Panc1 (cell line): ENCODE measurements around the gene BEX3. TPM values are rescaled to one million over a fixed set of nuclear protein-coding genes. Genes with fewer than 3 reads are reported as not detected.

Experiments used
- ATAC-seq: fragments of 200-7000 bp; cut with Tn5 transposase; 2 replicates; pipeline ENCODE4 v1.9.1; 2020; ENCODE audit warnings: mild to moderate bottlenecking, moderate library complexity
- BruUV-seq: library from RNA; stranded (reverse); fragments of 400-500 nt; replicated peaks from 2 replicates; lab custom pipeline; 2021; lab: Mats Ljungman, UMichigan
- CTCF ChIA-PET: fragments of 300-600 bp; sonication (Branson Sonifier 250); formaldehyde crosslinking; loops from one replicate; lab custom pipeline; 2022; ENCODE audit warnings: antibody characterized with exemption; lab: Charles Lee
- POLR2A ChIA-PET: fragments of 300-600 bp; sonication (Branson Sonifier 250); formaldehyde crosslinking; loops from one replicate; lab custom pipeline; 2022; ENCODE audit warnings: antibody characterized with exemption; lab: Charles Lee
- DNase-seq: peaks from one replicate; pipeline ENCODE4 v3.0.0-alpha.2; 2010; ENCODE audit warnings: low read depth, low spot score
- H3K27ac ChIP-seq: 2 replicates; pipeline ENCODE4 v1.5.1; 2011; ENCODE audit warnings: mild to moderate bottlenecking, low read length, inconsistent platforms
- H3K27me3 ChIP-seq: fragments of 200-500 bp; sonication (Bioruptor generic); 2 replicates; pipeline ENCODE4 v1.6.0; 2014; ENCODE audit warnings: low read length, inconsistent platforms; ENCODE audit not compliant: control insufficient read depth, insufficient read depth
- H3K36me3 ChIP-seq: fragments of 200-500 bp; sonication (Bioruptor generic); 2 replicates; pipeline ENCODE4 v1.5.1; 2014; ENCODE audit warnings: inconsistent platforms, mild to moderate bottlenecking, low read length, moderate library complexity; ENCODE audit not compliant: control insufficient read depth, insufficient read depth
- H3K4me1 ChIP-seq: 2 replicates; pipeline ENCODE4 v1.5.1; 2011; ENCODE audit warnings: inconsistent platforms, mild to moderate bottlenecking, low read length, moderate library complexity; ENCODE audit not compliant: control insufficient read depth, insufficient read depth
- H3K4me3 ChIP-seq, 2 experiments: 2 replicates each; pipeline ENCODE4 v1.5.1; 2011 to 2012; ENCODE audit warnings: low read depth in 2 of 2, low read length in 2 of 2, mild to moderate bottlenecking in 2 of 2, inconsistent platforms in 1 of 2, moderate library complexity in 1 of 2
- H3K9me3 ChIP-seq: fragments of 200-500 bp; sonication (Bioruptor generic); 2 replicates; pipeline ENCODE4 v1.5.1; 2014; ENCODE audit warnings: low read depth, mild to moderate bottlenecking, inconsistent platforms, low read length, moderate library complexity; ENCODE audit not compliant: control insufficient read depth, insufficient read depth
- POLR2AphosphoS5 ChIP-seq: IDR thresholded peaks from 2 replicates; pipeline ENCODE4 v1.6.1; 2012; ENCODE audit warnings: mild to moderate bottlenecking, low read depth, low read length, moderate library complexity
- SIN3A ChIP-seq: IDR thresholded peaks from 2 replicates; pipeline ENCODE4 v1.6.1; 2012; ENCODE audit warnings: low read depth, mild to moderate bottlenecking, low read length, moderate library complexity, borderline replicate concordance; ENCODE audit not compliant: insufficient read depth
- TCF7L2 ChIP-seq: IDR thresholded peaks from 2 replicates; pipeline ENCODE4 v1.6.1; 2011; ENCODE audit warnings: mild to moderate bottlenecking, low read depth, low read length, inconsistent platforms
- in situ Hi-C: cut with HindIII; loops from 2 replicates; pipeline ENCODE4 v1.10.0; 2016; ENCODE audit warnings: low sequenced_read_pairs, low pct_unique_long_range_greater_than_20kb
- intact Hi-C: fragments of 100-400 bp; cut with micrococcal nuclease; formaldehyde crosslinking; loops from one replicate; pipeline ENCODE4 v1.10.0; 2022; ENCODE audit not compliant: unreplicated experiment
- total RNA-seq: library from RNA; stranded (reverse); gene quantifications from one replicate; pipeline ENCODE4 v1.2.1, GENCODE V29; 2021; ENCODE audit not compliant: unreplicated experiment
- TF ChIP-seq, protein P1 (sequence below), 2 experiments: IDR thresholded peaks; 2 replicates each; pipeline ENCODE4 v1.6.1; 2011 to 2012; ENCODE audit warnings: low read depth in 2 of 2, control low read depth in 1 of 2, low read length in 1 of 2, mild to moderate bottlenecking in 1 of 2, moderate library complexity in 1 of 2; ENCODE audit not compliant: insufficient read depth in 1 of 2
- TF ChIP-seq, protein P2 (sequence below): fragments of 450-650 bp; IDR thresholded peaks from 2 replicates; pipeline ENCODE4 v1.5.1; 2017; ENCODE audit warnings: mild to moderate bottlenecking

The BEX3 gene
- total RNA-seq, 1 experiment from 2014 or later = 59.3 TPM

DNA sequence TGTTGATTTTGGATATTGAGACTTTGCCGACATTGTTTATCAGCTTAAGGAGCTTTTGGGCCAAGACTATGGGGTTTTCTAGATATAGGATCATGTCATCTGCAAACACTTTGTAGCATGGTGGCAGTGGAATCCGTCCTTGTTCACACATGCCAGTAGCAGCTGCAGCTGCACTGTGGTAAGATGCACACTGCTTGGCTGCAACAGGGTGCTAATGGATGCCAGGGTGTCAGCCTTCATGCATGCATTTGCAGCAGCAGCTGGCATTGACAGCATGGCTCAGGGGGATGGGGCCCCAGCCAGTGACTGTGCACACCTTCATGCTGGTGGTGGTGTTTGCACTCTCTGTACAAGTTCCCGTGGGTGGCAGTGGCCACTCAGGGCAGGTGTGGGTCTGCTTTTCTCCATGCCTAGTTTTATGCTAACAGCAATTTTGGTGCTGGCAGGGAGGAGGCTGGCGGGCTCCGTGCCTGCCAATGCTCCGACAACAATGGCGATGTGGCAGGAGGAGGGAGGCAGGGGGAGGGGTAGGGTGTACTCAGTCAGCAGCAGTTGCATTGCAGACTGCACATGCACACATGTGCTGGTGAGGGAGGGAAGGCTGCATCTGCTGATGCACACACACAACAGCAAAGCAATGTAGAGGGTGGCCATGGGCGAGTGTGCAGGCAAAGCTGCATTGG lies 37.5 kb downstream of the BEX3 start:
- BruUV-seq = no TSS peak
- POLR2A ChIA-PET = no interaction called here
- in situ Hi-C loops (no loop called here), intact Hi-C loops (no loop called here)
- Histone ChIP-seq H3K36me3 (no peaks in the 10 kb centered on the region), H3K27ac (no peak overlapping the region), H3K4me3 (no peak overlapping the region), H3K9me3 (no peaks in the 10 kb centered on the region), H3K27me3 (no peaks in the 10 kb centered on the region), H3K4me1 (no peaks in the 10 kb centered on the region)
- TF ChIP-seq TCF7L2 (no peak), POLR2AphosphoS5 (no peak), SIN3A (no peak)
- TF ChIP-seq, protein P1, sequence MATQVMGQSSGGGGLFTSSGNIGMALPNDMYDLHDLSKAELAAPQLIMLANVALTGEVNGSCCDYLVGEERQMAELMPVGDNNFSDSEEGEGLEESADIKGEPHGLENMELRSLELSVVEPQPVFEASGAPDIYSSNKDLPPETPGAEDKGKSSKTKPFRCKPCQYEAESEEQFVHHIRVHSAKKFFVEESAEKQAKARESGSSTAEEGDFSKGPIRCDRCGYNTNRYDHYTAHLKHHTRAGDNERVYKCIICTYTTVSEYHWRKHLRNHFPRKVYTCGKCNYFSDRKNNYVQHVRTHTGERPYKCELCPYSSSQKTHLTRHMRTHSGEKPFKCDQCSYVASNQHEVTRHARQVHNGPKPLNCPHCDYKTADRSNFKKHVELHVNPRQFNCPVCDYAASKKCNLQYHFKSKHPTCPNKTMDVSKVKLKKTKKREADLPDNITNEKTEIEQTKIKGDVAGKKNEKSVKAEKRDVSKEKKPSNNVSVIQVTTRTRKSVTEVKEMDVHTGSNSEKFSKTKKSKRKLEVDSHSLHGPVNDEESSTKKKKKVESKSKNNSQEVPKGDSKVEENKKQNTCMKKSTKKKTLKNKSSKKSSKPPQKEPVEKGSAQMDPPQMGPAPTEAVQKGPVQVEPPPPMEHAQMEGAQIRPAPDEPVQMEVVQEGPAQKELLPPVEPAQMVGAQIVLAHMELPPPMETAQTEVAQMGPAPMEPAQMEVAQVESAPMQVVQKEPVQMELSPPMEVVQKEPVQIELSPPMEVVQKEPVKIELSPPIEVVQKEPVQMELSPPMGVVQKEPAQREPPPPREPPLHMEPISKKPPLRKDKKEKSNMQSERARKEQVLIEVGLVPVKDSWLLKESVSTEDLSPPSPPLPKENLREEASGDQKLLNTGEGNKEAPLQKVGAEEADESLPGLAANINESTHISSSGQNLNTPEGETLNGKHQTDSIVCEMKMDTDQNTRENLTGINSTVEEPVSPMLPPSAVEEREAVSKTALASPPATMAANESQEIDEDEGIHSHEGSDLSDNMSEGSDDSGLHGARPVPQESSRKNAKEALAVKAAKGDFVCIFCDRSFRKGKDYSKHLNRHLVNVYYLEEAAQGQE (IDR thresholded peaks at IDR 0.05; ENCODE audit: insufficient read depth in 1 of 2, low read depth in 2 of 2, low read length in 1 of 2) = no peak
- TF ChIP-seq, protein P2, sequence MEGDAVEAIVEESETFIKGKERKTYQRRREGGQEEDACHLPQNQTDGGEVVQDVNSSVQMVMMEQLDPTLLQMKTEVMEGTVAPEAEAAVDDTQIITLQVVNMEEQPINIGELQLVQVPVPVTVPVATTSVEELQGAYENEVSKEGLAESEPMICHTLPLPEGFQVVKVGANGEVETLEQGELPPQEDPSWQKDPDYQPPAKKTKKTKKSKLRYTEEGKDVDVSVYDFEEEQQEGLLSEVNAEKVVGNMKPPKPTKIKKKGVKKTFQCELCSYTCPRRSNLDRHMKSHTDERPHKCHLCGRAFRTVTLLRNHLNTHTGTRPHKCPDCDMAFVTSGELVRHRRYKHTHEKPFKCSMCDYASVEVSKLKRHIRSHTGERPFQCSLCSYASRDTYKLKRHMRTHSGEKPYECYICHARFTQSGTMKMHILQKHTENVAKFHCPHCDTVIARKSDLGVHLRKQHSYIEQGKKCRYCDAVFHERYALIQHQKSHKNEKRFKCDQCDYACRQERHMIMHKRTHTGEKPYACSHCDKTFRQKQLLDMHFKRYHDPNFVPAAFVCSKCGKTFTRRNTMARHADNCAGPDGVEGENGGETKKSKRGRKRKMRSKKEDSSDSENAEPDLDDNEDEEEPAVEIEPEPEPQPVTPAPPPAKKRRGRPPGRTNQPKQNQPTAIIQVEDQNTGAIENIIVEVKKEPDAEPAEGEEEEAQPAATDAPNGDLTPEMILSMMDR = no peak
- ATAC-seq = no peak
- CTCF ChIA-PET = no interaction called here
- DNase-seq = no peak

DNA sequence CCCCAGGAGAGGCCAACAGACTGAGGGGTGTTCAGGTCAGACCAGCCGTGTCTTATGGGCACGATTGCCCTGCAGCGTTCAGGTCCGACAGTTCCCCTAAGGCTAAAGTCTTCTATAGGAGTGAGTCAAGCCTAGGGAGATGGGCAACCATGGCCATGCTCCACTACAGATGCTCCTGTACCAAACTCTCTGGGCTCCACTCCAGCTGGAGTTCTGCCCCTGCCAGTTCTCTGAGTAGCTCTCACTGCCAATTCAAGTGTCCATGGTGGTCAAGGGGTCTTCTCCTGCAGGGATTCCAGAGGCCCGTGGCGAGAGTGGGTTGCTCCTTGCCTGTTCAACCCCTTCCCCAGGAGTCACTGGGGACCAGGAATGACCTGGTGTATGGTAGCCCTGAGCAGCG lies 38.2 kb downstream of the BEX3 start:
- in situ Hi-C loops = no loop called here
- TF ChIP-seq POLR2AphosphoS5 (no peak), TCF7L2 (no peak), SIN3A (no peak)
- TF ChIP-seq, protein P2 = no peak
- TF ChIP-seq, protein P1 (IDR thresholded peaks at IDR 0.05; ENCODE audit: insufficient read depth in 1 of 2, low read depth in 2 of 2, low read length in 1 of 2) = no peak
- ATAC-seq (peak; percentile 34; the same call in 1 of the 2 replicates), DNase-seq (no peak)
- no peaks in the 10 kb centered on the region for H3K4me1 ChIP-seq
- no peak overlapping the region for H3K27ac ChIP-seq
- H3K9me3 ChIP-seq = no peaks in the 10 kb centered on the region
- CTCF ChIA-PET = no interaction called here
- no peaks in the 10 kb centered on the region for H3K27me3 ChIP-seq
- no peaks in the 10 kb centered on the region for H3K36me3 ChIP-seq
- BruUV-seq = no TSS peak
- intact Hi-C loops = no loop called here
- POLR2A ChIA-PET = no interaction called here
- H3K4me3 ChIP-seq = no peak overlapping the region
